Cardiac muscle cell (in vitro differentiated cells and primary cell): Measurements from ENCODE around the gene SLC16A11. TPM values are rescaled to one million over a fixed set of nuclear protein-coding genes. Genes with fewer than 3 reads are reported as not detected.

Source experiments
- DNase-seq, 2 donors: peaks; one replicate each; pipeline versions ENCODE4 v3.0.0 to v3.0.0-alpha.2; 2010 to 2017; ENCODE audit warnings: low read depth in 1 of 2, low spot score in 1 of 2
- H3K27ac ChIP-seq: fragments of 200-600 bp; sonication (generic); 2 replicates; pipeline ENCODE4 v1.5.1; 2016
- H3K27me3 ChIP-seq: fragments of 200-600 bp; sonication (generic); 2 replicates; pipeline ENCODE4 v1.6.0; 2016; ENCODE audit warnings: control low read depth
- H3K36me3 ChIP-seq: fragments of 200-600 bp; sonication (generic); 2 replicates; pipeline ENCODE4 v1.5.1; 2016; ENCODE audit warnings: control low read depth
- H3K4me1 ChIP-seq: fragments of 200-600 bp; sonication (generic); 2 replicates; pipeline ENCODE4 v1.8.1; 2017; ENCODE audit warnings: low read depth, mild to moderate bottlenecking, mixed run types
- H3K4me3 ChIP-seq: fragments of 200-600 bp; sonication (generic); 2 replicates; pipeline ENCODE4 v1.5.1; 2016; ENCODE audit warnings: mild to moderate bottlenecking
- H3K9me3 ChIP-seq: fragments of 200-600 bp; sonication (generic); 2 replicates; pipeline ENCODE4 v1.5.1; 2017; ENCODE audit warnings: low read depth, mild to moderate bottlenecking, control low read depth
- CTCF ChIP-seq: IDR thresholded peaks from 2 replicates; pipeline ENCODE4 v1.5.1; 2012; ENCODE audit warnings: low read depth, mild to moderate bottlenecking, low read length
- polyA plus RNA-seq: library from polyadenylated mRNA; unstranded; fragments of >200 nt; fragmentation: Nextera tagmentation; extraction: Ambion mirVana; gene quantifications from 2 replicates; pipeline ENCODE4 v1.2.1, GENCODE V29; 2016
- total RNA-seq: library from RNA; depleted of rRNA; stranded (reverse); fragments of >200 nt; gene quantifications from 2 replicates; pipeline ENCODE4 v1.2.3, GENCODE V29; 2016

The SLC16A11 gene
- total and polyA plus RNA-seq, 2 experiments from 2014 or later: 1.1 to 3.8 TPM

- no peaks in the 10 kb centered on the region for H3K36me3 ChIP-seq
- no peak for TF ChIP-seq CTCF
- H3K27me3 ChIP-seq: no peaks in the 10 kb centered on the region
- H3K4me3 ChIP-seq: peak overlapping the region; percentile 61
- H3K9me3 ChIP-seq: no peaks in the 10 kb centered on the region
- peak overlapping the region; percentile 86 for H3K27ac ChIP-seq
- H3K4me1 ChIP-seq: peaks cover 16% of the 10 kb centered on the region
- no peak for DNase-seq
Observed at GRCh38 chr17:7034955-7035590, 8.8 kb downstream of the SLC16A11 start.

GRCh38 chr17:7029659-7030058 is 14.2 kb downstream of the SLC16A11 start:
- Histone ChIP-seq H3K36me3 (no peaks in the 10 kb centered on the region), H3K9me3 (no peaks in the 10 kb centered on the region), H3K27me3 (no peaks in the 10 kb centered on the region), H3K4me1 (no peaks in the 10 kb centered on the region), H3K4me3 (no peak overlapping the region), H3K27ac (no peak overlapping the region)
- no peak for TF ChIP-seq CTCF
- peak in 1 of 2 donors; percentile 28 for DNase-seq

- no peak overlapping the region for H3K27ac ChIP-seq
- TF ChIP-seq CTCF: no peak
- H3K27me3 ChIP-seq: peaks cover under 1% of the 10 kb centered on the region
- no peak for DNase-seq
- no peaks in the 10 kb centered on the region for H3K4me1 ChIP-seq
- no peaks in the 10 kb centered on the region for H3K9me3 ChIP-seq
- no peak overlapping the region for H3K4me3 ChIP-seq
- H3K36me3 ChIP-seq: no peaks in the 10 kb centered on the region
Observed at GRCh38 chr17:7029096-7029495, 14.8 kb downstream of the SLC16A11 start.

GRCh38 chr17:7027335-7027734 is 16.6 kb downstream of the SLC16A11 start:
- Histone ChIP-seq H3K4me3 (no peak overlapping the region), H3K27me3 (peaks cover 18% of the 10 kb centered on the region), H3K36me3 (no peaks in the 10 kb centered on the region), H3K4me1 (no peaks in the 10 kb centered on the region), H3K9me3 (no peaks in the 10 kb centered on the region), H3K27ac (no peak overlapping the region)
- no peak for DNase-seq
- no peak for TF ChIP-seq CTCF

DNA sequence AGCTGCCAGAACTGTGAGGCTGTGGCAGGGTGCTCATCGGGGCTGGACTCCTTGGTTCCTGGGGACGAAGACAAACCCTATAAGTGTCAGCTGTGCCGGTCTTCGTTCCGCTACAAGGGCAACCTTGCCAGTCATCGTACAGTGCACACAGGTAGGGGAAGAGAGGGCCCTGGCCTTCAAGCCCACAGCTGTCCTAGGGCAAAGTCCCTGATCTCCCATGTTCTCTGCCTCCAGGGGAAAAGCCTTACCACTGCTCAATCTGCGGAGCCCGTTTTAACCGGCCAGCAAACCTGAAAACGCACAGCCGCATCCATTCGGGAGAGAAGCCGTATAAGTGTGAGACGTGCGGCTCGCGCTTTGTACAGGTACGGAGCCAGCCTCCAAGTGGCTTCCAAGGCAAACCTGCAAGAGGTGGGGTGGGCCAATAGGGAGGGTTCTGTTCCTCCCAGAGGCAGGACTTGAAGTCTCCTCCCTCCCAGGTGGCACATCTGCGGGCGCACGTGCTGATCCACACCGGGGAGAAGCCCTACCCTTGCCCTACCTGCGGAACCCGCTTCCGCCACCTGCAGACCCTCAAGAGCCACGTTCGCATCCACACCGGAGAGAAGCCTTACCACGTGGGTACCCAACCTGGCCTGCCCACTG is 17.3 kb downstream of the SLC16A11 start:
- no peak overlapping the region for H3K27ac ChIP-seq
- no peaks in the 10 kb centered on the region for H3K36me3 ChIP-seq
- H3K4me3 ChIP-seq: no peak overlapping the region
- H3K27me3 ChIP-seq: peaks cover 22% of the 10 kb centered on the region
- no peaks in the 10 kb centered on the region for H3K9me3 ChIP-seq
- no peaks in the 10 kb centered on the region for H3K4me1 ChIP-seq
- no peak for TF ChIP-seq CTCF
- no peak for DNase-seq
